ENCODE results near the gene EXOC4.

DNA sequence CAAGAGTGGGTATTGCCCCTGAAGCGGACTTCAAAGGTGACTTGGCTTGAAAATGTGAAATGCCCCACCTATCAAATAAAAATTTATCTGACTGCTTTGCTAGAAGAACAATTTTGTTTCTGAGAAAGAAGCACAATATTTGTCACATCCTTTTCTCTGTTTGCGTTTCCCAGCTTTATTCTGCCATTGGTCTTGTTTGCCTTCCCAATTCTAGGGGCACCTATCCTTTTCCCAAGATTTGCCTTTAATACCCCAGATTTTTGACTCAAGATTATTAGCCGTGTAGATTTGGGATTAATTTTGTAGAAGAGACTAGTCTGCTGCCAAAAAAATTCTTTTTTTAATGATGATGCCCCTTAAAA lies 764.0 kb downstream of the EXOC4 start:
- TF ChIP-seq POLR2A (IDR thresholded peaks at IDR 0.05) = no peak
- TF ChIP-seq, protein P1, sequence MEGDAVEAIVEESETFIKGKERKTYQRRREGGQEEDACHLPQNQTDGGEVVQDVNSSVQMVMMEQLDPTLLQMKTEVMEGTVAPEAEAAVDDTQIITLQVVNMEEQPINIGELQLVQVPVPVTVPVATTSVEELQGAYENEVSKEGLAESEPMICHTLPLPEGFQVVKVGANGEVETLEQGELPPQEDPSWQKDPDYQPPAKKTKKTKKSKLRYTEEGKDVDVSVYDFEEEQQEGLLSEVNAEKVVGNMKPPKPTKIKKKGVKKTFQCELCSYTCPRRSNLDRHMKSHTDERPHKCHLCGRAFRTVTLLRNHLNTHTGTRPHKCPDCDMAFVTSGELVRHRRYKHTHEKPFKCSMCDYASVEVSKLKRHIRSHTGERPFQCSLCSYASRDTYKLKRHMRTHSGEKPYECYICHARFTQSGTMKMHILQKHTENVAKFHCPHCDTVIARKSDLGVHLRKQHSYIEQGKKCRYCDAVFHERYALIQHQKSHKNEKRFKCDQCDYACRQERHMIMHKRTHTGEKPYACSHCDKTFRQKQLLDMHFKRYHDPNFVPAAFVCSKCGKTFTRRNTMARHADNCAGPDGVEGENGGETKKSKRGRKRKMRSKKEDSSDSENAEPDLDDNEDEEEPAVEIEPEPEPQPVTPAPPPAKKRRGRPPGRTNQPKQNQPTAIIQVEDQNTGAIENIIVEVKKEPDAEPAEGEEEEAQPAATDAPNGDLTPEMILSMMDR (IDR thresholded peaks at IDR 0.05) = no peak

Measured in lower leg skin (tissue), 3 donors.